Osteoblast (primary cell): ENCODE measurements around the gene SLC5A6. TPM values are rescaled to one million over a fixed set of nuclear protein-coding genes. Genes with fewer than 3 reads are reported as not detected.

ENCODE experiments used
- DNase-seq: peaks from one replicate; pipeline ENCODE4 v3.0.0; 2011; ENCODE audit warnings: low spot score, mixed read lengths; ENCODE audit not compliant: insufficient read length; ENCODE audit errors: missing footprints
- H2AFZ ChIP-seq: 2 replicates; pipeline ENCODE4 v1.6.0; 2011; ENCODE audit warnings: mild to moderate bottlenecking, low read length
- H3K27ac ChIP-seq: 2 replicates; pipeline ENCODE4 v1.5.1; 2011; ENCODE audit warnings: mild to moderate bottlenecking, low read depth, low read length, moderate library complexity
- H3K27me3 ChIP-seq: 2 replicates; pipeline ENCODE4 v1.6.0; 2012; ENCODE audit warnings: mild to moderate bottlenecking, control low read depth, inconsistent platforms, low read length, moderate library complexity; ENCODE audit not compliant: insufficient read depth
- H3K36me3 ChIP-seq: 2 replicates; pipeline ENCODE4 v1.5.1; 2011; ENCODE audit warnings: mild to moderate bottlenecking, low read length, control low read depth, moderate library complexity; ENCODE audit not compliant: insufficient read depth
- H3K4me1 ChIP-seq: 2 replicates; pipeline ENCODE4 v1.5.1; 2011; ENCODE audit warnings: mild to moderate bottlenecking, low read length, control low read depth, moderate library complexity; ENCODE audit not compliant: insufficient read depth
- H3K4me2 ChIP-seq: 2 replicates; pipeline ENCODE4 v1.6.0; 2011; ENCODE audit warnings: mild to moderate bottlenecking, low read length; ENCODE audit not compliant: insufficient read depth
- H3K4me3 ChIP-seq: fragments of 200-600 bp; sonication (generic); 3 replicates; pipeline ENCODE4 v1.5.1; 2012; ENCODE audit warnings: mild to moderate bottlenecking, low read length, inconsistent platforms; ENCODE audit not compliant: insufficient read depth
- H3K79me2 ChIP-seq: 2 replicates; pipeline ENCODE4 v1.6.0; 2012; ENCODE audit warnings: mild to moderate bottlenecking, low read length, control low read depth, inconsistent platforms; ENCODE audit not compliant: insufficient read depth
- H3K9me3 ChIP-seq: 2 replicates; pipeline ENCODE4 v1.5.1; 2011; ENCODE audit warnings: low read depth, low read length, control low read depth
- H4K20me1 ChIP-seq: 2 replicates; pipeline ENCODE4 v1.6.0; 2012; ENCODE audit warnings: mild to moderate bottlenecking, low read length, control low read depth; ENCODE audit not compliant: insufficient read depth
- total RNA-seq: library from RNA; depleted of rRNA; stranded (reverse); fragments of >200 nt; gene quantifications from 2 replicates; pipeline ENCODE4 v1.2.3, GENCODE V29; 2012
- TF ChIP-seq, protein P1 (sequence below): IDR thresholded peaks from 2 replicates; pipeline ENCODE4 v1.5.1; 2011; ENCODE audit warnings: mild to moderate bottlenecking, low read depth, low read length, moderate library complexity; ENCODE audit errors: extremely low read depth

SLC5A6 gene
- total RNA-seq, 1 donor, result 14.1 TPM

DNA sequence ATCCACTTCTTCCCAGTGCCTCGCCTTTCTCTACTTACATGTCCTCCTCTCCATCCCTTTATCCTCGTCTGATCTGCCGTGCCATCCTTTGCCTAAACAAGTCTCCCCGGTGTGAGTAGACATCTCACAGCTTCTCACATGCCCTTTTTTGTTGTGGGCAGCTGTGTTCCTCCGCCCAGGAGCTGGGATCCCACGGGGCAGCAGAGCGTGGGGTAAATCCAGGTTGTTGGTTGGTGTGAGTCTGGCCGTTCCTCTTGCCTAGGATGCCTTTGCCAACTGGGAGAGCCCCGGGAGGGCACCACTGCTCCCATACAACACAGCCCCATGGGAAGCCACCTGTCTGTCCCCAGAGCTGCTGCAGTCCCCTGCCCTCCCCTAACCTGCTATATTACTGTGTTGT is 28.3 kb upstream of the SLC5A6 start:
- H3K36me3 ChIP-seq, result peaks cover 87% of the 10 kb centered on the region

DNA sequence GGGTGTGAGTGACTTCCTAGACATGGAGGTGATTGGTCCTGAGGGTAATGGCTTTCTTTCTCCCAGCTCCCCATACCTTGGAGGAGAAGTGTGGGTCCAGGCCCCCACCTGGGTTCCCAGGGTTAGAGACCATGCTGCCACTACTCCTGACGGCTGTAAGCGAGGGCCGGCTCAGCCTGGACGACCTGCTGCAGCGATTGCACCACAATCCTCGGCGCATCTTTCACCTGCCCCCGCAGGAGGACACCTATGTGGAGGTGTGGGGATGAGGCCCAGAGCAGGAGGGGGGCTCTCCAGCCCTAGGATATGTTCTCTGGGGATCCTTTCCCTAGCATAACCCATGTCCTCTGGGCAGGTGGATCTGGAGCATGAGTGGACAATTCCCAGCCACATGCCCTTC is 26.9 kb upstream of the SLC5A6 start:
- no peak overlapping the region for H3K27ac ChIP-seq
- no peaks in the 10 kb centered on the region for H3K27me3 ChIP-seq
- H3K4me1 ChIP-seq, result no peaks in the 10 kb centered on the region
- TF ChIP-seq, protein P1, sequence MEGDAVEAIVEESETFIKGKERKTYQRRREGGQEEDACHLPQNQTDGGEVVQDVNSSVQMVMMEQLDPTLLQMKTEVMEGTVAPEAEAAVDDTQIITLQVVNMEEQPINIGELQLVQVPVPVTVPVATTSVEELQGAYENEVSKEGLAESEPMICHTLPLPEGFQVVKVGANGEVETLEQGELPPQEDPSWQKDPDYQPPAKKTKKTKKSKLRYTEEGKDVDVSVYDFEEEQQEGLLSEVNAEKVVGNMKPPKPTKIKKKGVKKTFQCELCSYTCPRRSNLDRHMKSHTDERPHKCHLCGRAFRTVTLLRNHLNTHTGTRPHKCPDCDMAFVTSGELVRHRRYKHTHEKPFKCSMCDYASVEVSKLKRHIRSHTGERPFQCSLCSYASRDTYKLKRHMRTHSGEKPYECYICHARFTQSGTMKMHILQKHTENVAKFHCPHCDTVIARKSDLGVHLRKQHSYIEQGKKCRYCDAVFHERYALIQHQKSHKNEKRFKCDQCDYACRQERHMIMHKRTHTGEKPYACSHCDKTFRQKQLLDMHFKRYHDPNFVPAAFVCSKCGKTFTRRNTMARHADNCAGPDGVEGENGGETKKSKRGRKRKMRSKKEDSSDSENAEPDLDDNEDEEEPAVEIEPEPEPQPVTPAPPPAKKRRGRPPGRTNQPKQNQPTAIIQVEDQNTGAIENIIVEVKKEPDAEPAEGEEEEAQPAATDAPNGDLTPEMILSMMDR, result no peak
- H3K79me2 ChIP-seq, result no peaks in the 10 kb centered on the region
- peaks cover under 1% of the 10 kb centered on the region for H4K20me1 ChIP-seq
- H3K36me3 ChIP-seq, result peaks cover 93% of the 10 kb centered on the region
- DNase-seq, result peak; percentile 22
- H3K4me3 ChIP-seq, result no peak overlapping the region
- H3K4me2 ChIP-seq, result no peak overlapping the region
- no peak overlapping the region for H2AFZ ChIP-seq
- no peaks in the 10 kb centered on the region for H3K9me3 ChIP-seq

More for the DNA sequence above, 28.3 kb upstream of the SLC5A6 start:
- peaks cover 2% of the 10 kb centered on the region for H4K20me1 ChIP-seq
- no peaks in the 10 kb centered on the region for H3K79me2 ChIP-seq
- DNase-seq, result peak; percentile 48
- H3K4me1 ChIP-seq, result no peaks in the 10 kb centered on the region
- H3K4me2 ChIP-seq, result no peak overlapping the region
- no peak overlapping the region for H3K27ac ChIP-seq
- no peaks in the 10 kb centered on the region for H3K27me3 ChIP-seq
- no peaks in the 10 kb centered on the region for H3K9me3 ChIP-seq
- no peak overlapping the region for H2AFZ ChIP-seq
- TF ChIP-seq, protein P1, result no peak
- H3K4me3 ChIP-seq, result no peak overlapping the region

DNA sequence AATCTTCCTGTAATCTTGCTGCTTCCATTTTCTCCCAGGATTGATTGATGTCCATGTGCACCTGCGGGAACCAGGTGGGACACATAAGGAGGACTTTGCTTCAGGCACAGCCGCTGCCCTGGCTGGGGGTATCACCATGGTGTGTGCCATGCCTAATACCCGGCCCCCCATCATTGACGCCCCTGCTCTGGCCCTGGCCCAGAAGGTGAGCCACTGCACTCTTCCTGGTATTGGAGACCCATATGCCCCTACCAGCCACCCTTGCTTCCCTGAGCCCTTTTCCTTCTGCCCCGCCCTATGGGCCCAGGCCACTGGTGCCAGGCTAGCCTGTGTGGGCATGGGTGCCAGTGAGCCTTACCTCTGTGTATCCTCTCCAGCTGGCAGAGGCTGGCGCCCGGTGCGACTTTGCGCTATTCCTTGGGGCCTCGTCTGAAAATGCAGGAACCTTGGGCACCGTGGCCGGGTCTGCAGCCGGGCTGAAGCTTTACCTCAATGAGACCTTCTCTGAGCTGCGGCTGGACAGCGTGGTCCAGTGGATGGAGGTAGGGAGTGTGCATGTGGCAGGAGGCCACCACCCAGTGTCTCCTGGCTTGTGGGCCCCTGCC is 25.4 kb upstream of the SLC5A6 start:
- no peak overlapping the region for H3K4me3 ChIP-seq
- no peaks in the 10 kb centered on the region for H3K4me1 ChIP-seq
- no peak overlapping the region for H2AFZ ChIP-seq
- no peak overlapping the region for H3K4me2 ChIP-seq
- H4K20me1 ChIP-seq, result no peaks in the 10 kb centered on the region
- H3K36me3 ChIP-seq, result peaks cover 93% of the 10 kb centered on the region
- no peak overlapping the region for H3K27ac ChIP-seq
- no peaks in the 10 kb centered on the region for H3K27me3 ChIP-seq
- TF ChIP-seq, protein P1, result no peak
- no peaks in the 10 kb centered on the region for H3K79me2 ChIP-seq
- DNase-seq, result peak; percentile 71
- H3K9me3 ChIP-seq, result no peaks in the 10 kb centered on the region

DNA sequence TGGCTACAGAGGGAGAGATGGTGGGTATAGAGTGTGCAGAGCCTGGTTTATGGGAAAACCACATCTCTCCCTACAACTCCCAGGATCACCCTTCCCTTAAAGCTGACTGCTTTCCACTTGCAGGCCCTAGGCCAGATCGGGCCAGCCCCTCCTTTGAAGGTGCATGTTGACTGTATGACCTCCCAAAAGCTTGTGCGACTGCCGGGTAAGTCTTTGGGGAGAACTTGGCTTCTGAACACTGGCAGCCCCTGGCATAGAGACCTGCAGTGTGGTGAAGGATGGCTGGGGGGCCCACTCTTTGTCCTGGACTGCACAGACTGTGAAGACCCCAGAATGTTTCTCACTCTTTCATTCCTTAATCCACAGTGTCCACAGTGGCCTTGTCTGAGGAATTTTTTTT is 24.6 kb upstream of the SLC5A6 start:
- H3K27me3 ChIP-seq, result no peaks in the 10 kb centered on the region
- TF ChIP-seq, protein P1, result no peak
- no peak overlapping the region for H3K4me3 ChIP-seq
- peaks cover 93% of the 10 kb centered on the region for H3K36me3 ChIP-seq
- no peak overlapping the region for H3K27ac ChIP-seq
- no peaks in the 10 kb centered on the region for H3K79me2 ChIP-seq
- no peaks in the 10 kb centered on the region for H3K9me3 ChIP-seq
- no peak overlapping the region for H2AFZ ChIP-seq
- no peaks in the 10 kb centered on the region for H3K4me1 ChIP-seq
- peak; percentile 49 for DNase-seq
- no peaks in the 10 kb centered on the region for H4K20me1 ChIP-seq
- H3K4me2 ChIP-seq, result no peak overlapping the region
